ENCODE data around the gene ZNF543. TPM values are rescaled to one million over a fixed set of nuclear protein-coding genes. Genes with fewer than 3 reads are reported as not detected.
"Not testable (repeated sequence)": the region's sequence is repeated elsewhere in the genome, so short reads cannot be mapped to it uniquely, and the experiment has no call there.

ZNF543 gene
- polyA plus RNA-seq, 1 of the 3 experiments (the other 2 are of a cell fraction), result 1.2 TPM

- Histone ChIP-seq H3K9ac (no peak overlapping the region), H3F3A (replicated peaks; ENCODE audit: insufficient read depth) (peaks cover 6% of the 10 kb centered on the region), H3K9me3 (no peaks in the 10 kb centered on the region), H3K27me3 (ENCODE audit: insufficient read depth) (no peaks in the 10 kb centered on the region), H3K4me3 (ENCODE audit: low read depth in 2 of 2, low read length in 1 of 2) (no peak overlapping the region), H3K4me2 (no peak overlapping the region), H3K36me3 (replicated peaks in 1 of 2; ENCODE audit: control insufficient read depth in 1 of 2, insufficient read depth in 2 of 2, low read length in 1 of 2) (peaks cover 2 to 11% of the 10 kb centered on the region in 2 experiments), H3K27ac (ENCODE audit: low read depth in 2 of 2, low read length in 1 of 2) (no peak overlapping the region), H3K4me1 (ENCODE audit: control insufficient read depth in 1 of 2, insufficient read depth in 2 of 2, low read depth in 1 of 2, low read length in 1 of 2) (peaks cover 0 to 6% of the 10 kb centered on the region in 2 experiments; a peak in 2 of 4 replicates), H4K20me1 (ENCODE audit: insufficient read depth) (no peaks in the 10 kb centered on the region), H2AFZ (ENCODE audit: low read depth) (no peak overlapping the region), H3K79me2 (ENCODE audit: insufficient read depth) (peaks cover 34% of the 10 kb centered on the region), H3K9me2 (no peaks in the 10 kb centered on the region)
- TF ChIP-seq USF1 (IDR thresholded peaks at IDR 0.05; ENCODE audit: borderline replicate concordance, low read depth), result no peak
- no peak for TF ChIP-seq GABPA (IDR thresholded peaks at IDR 0.05; ENCODE audit: low read depth)
- no peak for TF ChIP-seq TAF1 (IDR thresholded peaks at IDR 0.05; ENCODE audit: borderline replicate concordance, low read depth, low read length)
- TF ChIP-seq RAD21 (IDR thresholded peaks at IDR 0.05; ENCODE audit: low read length), result no peak
- no peak for TF ChIP-seq USF2 (IDR thresholded peaks at IDR 0.05; ENCODE audit: borderline replicate concordance, low read depth, low read length)
- no peak for TF ChIP-seq FOXM1 (IDR thresholded peaks at IDR 0.05; ENCODE audit: low read depth)
- no peak for TF ChIP-seq SMC3 (IDR thresholded peaks at IDR 0.05; ENCODE audit: low read depth, low read length)
- no peak for TF ChIP-seq MEF2A (IDR thresholded peaks at IDR 0.05; ENCODE audit: borderline replicate concordance, low read depth)
- ChIA-PET CTCF (no interaction called here), POLR2A (no interaction called here)
- WGBS (ENCODE audit: low lambda C conversion rate), result 92% methylated on average over 2 of the region's 2 CpGs
- no peak for DNase-seq
Observed at GRCh38 chr19:57366776-57367175, 46.5 kb downstream of the ZNF543 start.

DNA sequence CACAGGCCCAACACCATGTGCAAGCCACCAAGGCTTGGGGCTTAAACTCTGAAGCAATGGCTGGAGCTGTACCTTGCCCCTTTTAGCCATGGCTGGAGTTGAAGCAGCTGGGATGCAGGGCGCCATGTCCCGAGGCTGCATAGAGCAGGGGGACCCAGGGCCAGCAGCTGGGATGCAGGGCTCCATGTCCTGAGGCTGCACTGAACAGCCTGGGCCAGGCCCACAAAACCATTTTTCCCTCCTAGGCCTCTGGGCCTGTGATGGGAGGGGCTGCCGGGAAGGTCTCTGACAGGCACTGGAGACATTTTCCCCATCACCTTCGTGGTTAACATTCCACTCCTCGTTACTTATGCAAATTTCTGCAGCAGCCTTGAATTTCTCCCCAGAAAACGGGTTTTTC is 53.9 kb downstream of the ZNF543 start:
- no peak overlapping the region for H2AFZ ChIP-seq (ENCODE audit: low read depth)
- CTCF ChIA-PET, result no interaction called here
- H3K4me2 ChIP-seq, result no peak overlapping the region
- H3K27me3 ChIP-seq (ENCODE audit: insufficient read depth), result no peaks in the 10 kb centered on the region
- H4K20me1 ChIP-seq (ENCODE audit: insufficient read depth), result no peaks in the 10 kb centered on the region
- TF ChIP-seq FOXJ3 (CRISPR knock-in tag; IDR thresholded peaks at IDR 0.05), result no peak
- TF ChIP-seq FOXM1 (IDR thresholded peaks at IDR 0.05; ENCODE audit: low read depth), result no peak
- TF ChIP-seq SMC3 (IDR thresholded peaks at IDR 0.05; ENCODE audit: low read depth, low read length), result no peak
- TF ChIP-seq MEF2A (IDR thresholded peaks at IDR 0.05; ENCODE audit: borderline replicate concordance, low read depth), result no peak
- no peak for TF ChIP-seq RCOR1 (IDR thresholded peaks at IDR 0.05; ENCODE audit: low read length)
- no peak for TF ChIP-seq SIN3A (IDR thresholded peaks at IDR 0.05; ENCODE audit: borderline replicate concordance, low read depth, low read length)
- no peak for TF ChIP-seq RAD21 (IDR thresholded peaks at IDR 0.05; ENCODE audit: low read length)
- TF ChIP-seq USF2 (IDR thresholded peaks at IDR 0.05; ENCODE audit: borderline replicate concordance, low read depth, low read length), result no peak
- TF ChIP-seq RXRA (IDR thresholded peaks at IDR 0.05; ENCODE audit: borderline replicate concordance, low read depth), result no peak
- TF ChIP-seq, protein P1, sequence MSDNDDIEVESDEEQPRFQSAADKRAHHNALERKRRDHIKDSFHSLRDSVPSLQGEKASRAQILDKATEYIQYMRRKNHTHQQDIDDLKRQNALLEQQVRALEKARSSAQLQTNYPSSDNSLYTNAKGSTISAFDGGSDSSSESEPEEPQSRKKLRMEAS (IDR thresholded peaks at IDR 0.05; ENCODE audit: low read depth), result no peak
- 77% methylated on average over 4 of the region's 6 CpGs for WGBS (ENCODE audit: low lambda C conversion rate)
- no peak overlapping the region for H3K9ac ChIP-seq
- no peaks in the 10 kb centered on the region for H3K79me2 ChIP-seq (ENCODE audit: insufficient read depth)
- no peak for DNase-seq
- no peak overlapping the region for H3K27ac ChIP-seq (ENCODE audit: low read depth in 2 of 2, low read length in 1 of 2)
- no peaks in the 10 kb centered on the region; the same call in 1 of the 2 replicates for H3K9me3 ChIP-seq
- H3K4me1 ChIP-seq (ENCODE audit: control insufficient read depth in 1 of 2, insufficient read depth in 2 of 2, low read depth in 1 of 2, low read length in 1 of 2), result no peaks in the 10 kb centered on the region
- POLR2A ChIA-PET, result no interaction called here
- H3K9me2 ChIP-seq, result no peaks in the 10 kb centered on the region
- no peak overlapping the region for H3K4me3 ChIP-seq (ENCODE audit: low read depth in 2 of 2, low read length in 1 of 2)
- peaks cover 33 to 34% of the 10 kb centered on the region in 2 experiments for H3K36me3 ChIP-seq (replicated peaks in 1 of 2; ENCODE audit: control insufficient read depth in 1 of 2, insufficient read depth in 2 of 2, low read length in 1 of 2)
- no peaks in the 10 kb centered on the region for H3F3A ChIP-seq (replicated peaks; ENCODE audit: insufficient read depth)

GRCh38 chr19:57374647-57375046 is 54.4 kb downstream of the ZNF543 start:
- H3K79me2 ChIP-seq (ENCODE audit: insufficient read depth); DNase-seq; H2AFZ ChIP-seq (ENCODE audit: low read depth); H3K9me3 ChIP-seq; H3K27ac ChIP-seq (ENCODE audit: low read depth in 2 of 2, low read length in 1 of 2); CTCF ChIA-PET; H4K20me1 ChIP-seq (ENCODE audit: insufficient read depth); H3K4me2 ChIP-seq; H3K9me2 ChIP-seq; POLR2A ChIA-PET; H3K9ac ChIP-seq; H3K4me1 ChIP-seq (ENCODE audit: control insufficient read depth in 1 of 2, insufficient read depth in 2 of 2, low read depth in 1 of 2, low read length in 1 of 2); H3K4me3 ChIP-seq (ENCODE audit: low read depth in 2 of 2, low read length in 1 of 2); H3F3A ChIP-seq (replicated peaks; ENCODE audit: insufficient read depth); H3K27me3 ChIP-seq (ENCODE audit: insufficient read depth): not testable (repeated sequence)
- 85% methylated on average over 2 of the region's 2 CpGs for WGBS (ENCODE audit: low lambda C conversion rate)
- H3K36me3 ChIP-seq (replicated peaks in 1 of 2; ENCODE audit: control insufficient read depth in 1 of 2, insufficient read depth in 2 of 2, low read length in 1 of 2), result peaks cover 33 to 34% of the 10 kb centered on the region in 2 experiments

Data from SK-N-SH (cell line).